ENCODE data around the gene CFTR.
A peak's percentile ranks its signal among the peaks of the same experiment; 100 is the strongest.

CFTR gene

DNA sequence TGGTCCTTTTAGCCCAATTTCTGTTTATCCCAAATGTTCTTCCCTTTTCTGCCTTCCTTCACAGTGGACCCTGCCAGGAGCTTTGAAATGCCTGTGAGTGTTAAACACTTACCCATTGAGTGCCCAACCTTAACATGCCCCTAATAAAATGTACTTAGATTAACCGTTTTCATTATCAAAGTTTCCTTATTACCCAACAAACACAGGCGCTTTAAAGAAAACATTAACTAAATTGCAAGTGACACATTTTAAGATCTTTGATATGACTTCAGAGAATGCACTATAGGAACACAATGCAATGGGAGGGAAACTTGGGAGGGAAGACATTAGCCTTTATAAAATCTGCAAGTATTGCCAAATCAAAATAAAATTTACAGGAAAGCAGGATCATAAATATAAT lies 177.0 kb downstream of the CFTR start:
- no peak for DNase-seq

DNA sequence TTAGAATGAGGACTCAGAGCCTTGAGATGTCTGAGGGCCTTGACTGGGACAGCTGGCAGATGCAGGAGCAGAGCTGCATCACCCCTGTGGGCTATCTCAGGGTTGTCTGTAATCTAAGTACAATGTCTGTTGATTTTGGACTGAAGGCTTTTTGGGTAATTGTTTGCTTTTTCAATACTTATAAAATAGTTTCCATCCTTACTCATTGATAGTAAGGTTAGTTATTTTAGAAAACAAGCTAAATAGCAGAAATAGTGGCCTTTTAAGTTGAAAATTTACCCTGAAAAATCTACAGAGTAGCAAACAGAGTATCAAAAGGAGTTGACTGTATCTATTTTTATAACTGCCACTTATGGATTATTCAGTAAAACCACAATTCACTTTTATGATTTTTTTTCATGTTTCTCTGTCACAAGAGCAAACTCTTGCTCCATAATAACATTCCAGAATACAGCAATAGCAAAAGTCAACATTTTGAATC lies 179.7 kb downstream of the CFTR start:
- no peak for DNase-seq

DNA sequence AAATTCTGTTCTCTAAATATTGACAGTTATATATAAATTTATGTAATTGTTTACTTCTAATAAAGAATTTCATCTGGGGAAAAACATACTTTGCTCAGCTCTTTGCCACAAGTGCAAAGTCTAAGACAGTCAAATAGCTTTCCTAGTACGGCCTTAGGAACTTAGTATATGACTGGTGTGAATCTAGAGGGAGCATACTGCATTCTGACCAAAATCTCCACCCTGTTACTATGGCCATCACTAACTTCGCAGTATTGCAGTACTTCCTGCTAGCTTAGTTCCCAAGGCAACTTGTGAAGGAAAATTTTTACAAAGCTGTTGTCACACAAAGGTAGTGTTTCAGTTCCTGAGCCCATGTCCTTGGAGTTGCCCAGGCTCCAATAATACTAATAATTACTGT lies 181.5 kb downstream of the CFTR start:
- no peak for DNase-seq

DNA sequence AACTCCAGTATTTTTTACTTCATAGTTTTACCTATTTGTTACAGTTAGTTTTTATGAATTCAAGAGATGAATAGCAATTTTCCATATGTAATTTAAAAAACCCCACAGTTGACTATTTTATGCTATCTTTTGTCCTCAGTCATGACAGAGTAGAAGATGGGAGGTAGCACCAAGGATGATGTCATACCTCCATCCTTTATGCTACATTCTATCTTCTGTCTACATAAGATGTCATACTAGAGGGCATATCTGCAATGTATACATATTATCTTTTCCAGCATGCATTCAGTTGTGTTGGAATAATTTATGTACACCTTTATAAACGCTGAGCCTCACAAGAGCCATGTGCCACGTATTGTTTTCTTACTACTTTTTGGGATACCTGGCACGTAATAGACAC lies 184.2 kb downstream of the CFTR start:
- DNase-seq, result no peak

DNA sequence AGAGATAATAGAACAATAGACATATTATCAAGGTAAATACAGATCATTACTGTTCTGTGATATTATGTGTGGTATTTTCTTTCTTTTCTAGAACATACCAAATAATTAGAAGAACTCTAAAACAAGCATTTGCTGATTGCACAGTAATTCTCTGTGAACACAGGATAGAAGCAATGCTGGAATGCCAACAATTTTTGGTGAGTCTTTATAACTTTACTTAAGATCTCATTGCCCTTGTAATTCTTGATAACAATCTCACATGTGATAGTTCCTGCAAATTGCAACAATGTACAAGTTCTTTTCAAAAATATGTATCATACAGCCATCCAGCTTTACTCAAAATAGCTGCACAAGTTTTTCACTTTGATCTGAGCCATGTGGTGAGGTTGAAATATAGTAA lies 185.5 kb downstream of the CFTR start:
- DNase-seq, result no peak

DNA sequence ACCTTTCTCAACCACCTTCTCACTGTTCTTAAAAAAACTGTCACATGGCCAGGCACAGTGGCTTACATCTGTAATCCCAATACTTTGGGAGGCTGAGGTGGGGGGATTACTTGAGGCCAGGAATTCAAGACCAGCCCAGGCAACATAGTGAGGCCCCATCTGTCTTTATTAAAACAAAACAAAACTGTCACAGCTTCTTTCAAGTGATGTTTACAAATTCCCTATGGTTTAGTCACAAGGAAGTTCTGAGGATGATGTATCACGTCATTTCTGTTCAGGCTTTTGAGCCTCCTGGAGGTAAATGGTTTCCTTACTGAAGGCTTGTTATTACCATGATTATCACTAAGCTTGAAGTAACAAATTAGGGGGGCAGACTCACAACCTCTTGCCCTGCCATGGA lies 186.2 kb downstream of the CFTR start:
- peak; percentile 62 for DNase-seq

DNA sequence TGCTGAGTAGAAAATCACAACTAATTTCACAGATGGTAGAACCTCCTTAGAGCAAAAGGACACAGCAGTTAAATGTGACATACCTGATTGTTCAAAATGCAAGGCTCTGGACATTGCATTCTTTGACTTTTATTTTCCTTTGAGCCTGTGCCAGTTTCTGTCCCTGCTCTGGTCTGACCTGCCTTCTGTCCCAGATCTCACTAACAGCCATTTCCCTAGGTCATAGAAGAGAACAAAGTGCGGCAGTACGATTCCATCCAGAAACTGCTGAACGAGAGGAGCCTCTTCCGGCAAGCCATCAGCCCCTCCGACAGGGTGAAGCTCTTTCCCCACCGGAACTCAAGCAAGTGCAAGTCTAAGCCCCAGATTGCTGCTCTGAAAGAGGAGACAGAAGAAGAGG lies 186.9 kb downstream of the CFTR start:
- DNase-seq, result no peak

DNA sequence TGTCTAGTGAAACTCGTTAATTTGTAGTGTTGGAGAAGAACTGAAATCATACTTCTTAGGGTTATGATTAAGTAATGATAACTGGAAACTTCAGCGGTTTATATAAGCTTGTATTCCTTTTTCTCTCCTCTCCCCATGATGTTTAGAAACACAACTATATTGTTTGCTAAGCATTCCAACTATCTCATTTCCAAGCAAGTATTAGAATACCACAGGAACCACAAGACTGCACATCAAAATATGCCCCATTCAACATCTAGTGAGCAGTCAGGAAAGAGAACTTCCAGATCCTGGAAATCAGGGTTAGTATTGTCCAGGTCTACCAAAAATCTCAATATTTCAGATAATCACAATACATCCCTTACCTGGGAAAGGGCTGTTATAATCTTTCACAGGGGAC lies 187.6 kb downstream of the CFTR start:
- DNase-seq, result no peak

DNA sequence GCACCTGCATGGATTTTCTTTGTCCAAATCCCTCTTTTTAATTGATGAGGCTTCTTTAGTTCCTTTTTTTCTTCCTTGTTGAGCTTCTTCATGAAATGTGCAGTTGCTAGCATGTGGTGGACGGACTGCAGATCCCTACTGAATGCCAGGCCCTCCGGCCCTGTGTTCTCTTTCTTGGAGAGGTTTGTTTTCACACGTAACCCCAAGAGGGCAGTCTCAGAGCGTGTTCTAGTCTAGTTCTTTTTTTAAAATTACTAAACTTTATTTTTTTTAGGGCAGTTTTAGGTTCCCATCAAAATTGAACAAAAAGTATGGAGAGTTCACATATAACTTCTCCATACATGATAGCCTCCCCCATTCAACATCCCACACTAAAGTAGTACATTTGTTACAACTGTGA lies 190.0 kb downstream of the CFTR start:
- no peak for DNase-seq

DNA sequence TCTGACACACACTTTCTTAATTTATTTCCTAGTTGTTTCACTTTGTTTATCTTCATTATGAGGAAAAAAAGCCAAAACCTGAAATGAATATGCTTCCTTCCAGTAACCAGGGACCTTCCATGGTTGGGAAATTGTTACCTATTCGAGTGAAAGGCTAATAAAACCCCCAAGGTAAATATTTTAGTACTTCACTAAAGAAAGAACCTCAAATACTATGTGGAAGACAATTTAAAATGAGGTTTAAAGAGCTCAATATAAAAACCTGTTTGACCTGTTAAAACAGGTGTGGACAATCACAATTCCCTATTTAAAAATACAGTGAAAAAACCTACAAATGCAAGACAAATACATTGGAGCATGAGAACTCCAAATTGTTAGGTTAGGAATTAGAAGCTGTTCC lies 192.6 kb downstream of the CFTR start:
- DNase-seq, result no peak

DNA sequence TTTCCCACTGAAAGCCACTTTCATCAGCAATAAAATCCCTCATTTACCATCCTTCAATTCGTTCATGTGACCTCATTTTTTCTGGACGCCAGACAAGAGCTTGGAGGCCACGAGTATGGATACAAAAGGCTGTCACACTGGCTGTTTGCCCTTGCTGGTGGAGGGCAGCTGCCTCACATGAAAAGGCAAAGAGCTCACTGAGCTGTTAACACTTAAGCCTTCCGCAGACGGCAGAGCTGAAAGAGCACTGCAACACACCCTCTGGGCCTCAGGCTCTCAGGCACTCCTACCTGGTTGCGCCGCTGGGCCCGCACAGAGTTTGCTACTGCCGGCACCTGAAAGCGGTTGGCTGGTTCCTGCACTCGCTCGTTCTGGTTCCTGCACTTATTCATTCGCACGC lies 193.5 kb downstream of the CFTR start:
- DNase-seq, result peak; percentile 90

DNA sequence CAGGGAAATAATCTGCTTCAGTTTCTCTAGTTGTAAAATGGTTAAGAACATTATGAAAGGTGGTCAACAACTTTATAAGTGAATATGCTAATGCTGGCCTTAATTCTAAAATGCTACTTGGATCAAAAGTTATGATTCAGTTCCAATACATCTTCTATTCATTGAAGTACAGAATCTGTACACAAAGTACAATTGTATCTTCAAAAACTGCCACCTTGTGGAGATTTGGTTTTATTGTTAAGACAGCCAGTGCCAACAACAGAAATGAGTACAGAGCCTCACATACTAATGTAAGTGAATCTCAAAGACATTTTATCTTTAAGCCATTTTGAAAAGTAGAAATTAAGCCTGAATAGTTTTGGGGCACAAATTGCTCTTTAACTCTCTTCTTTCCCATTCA lies 194.0 kb downstream of the CFTR start:
- no peak for DNase-seq

DNA sequence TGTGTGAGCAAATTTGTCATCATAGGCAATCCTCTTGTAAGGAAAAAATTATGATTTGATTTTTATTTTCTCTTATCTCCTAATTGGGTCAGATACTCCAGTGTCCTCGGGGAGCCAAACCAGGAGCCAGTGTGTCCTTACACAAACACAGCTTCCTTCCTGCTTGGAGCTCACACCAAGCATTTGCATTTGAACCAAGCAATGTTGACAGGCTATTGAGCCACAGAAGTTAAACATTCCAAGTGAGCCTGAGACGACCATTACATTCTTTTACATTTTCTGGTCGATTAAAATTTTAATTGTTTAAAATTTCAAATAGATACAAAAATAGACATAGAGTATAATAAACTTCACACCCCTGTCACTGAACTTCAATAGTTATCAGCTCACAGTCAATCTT lies 194.8 kb downstream of the CFTR start:
- no peak for DNase-seq

DNA sequence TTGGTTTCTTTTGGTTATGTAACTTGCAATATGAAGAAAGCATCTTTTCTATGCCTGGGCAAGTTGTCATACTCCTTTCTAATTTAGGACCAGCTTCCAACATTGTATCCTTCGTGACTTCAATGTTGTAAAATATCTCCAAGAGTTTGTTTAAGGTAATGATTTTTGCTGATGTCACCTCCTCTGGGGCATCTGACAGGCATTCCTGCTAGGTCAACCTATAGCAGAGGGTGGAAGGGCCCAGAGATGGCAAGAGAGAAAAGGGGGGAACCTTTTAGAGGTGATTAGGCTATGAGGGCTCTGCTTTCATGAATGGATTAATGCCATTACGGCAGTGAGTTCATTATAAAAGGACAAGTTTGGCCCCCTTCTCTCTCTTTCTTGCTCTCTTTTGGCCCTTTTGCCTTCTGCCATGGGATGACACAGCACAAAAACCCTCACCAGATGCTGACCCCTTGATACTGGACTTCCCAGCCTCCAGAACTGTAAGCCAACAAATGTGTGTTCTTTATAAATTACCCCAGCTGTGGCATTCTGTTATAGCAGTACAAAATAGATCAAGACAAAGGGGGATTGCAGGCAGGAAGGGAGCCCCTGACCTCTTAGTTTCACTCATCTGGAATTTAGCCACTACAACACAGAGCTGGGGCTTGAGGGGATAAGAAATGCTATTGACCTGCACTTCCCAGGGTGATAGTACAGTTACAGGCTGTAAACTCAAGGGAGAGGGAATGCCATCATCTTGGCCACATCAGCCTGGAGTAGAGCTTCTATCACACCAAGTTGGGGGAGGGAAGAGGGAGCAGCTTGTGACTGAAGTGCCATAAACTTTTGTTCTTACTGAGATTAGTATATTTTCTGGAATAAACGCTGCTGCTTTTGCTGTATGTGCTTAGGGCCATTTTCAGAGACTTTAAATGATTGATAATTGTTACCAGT lies 195.9 kb downstream of the CFTR start:
- no peak for DNase-seq

DNA sequence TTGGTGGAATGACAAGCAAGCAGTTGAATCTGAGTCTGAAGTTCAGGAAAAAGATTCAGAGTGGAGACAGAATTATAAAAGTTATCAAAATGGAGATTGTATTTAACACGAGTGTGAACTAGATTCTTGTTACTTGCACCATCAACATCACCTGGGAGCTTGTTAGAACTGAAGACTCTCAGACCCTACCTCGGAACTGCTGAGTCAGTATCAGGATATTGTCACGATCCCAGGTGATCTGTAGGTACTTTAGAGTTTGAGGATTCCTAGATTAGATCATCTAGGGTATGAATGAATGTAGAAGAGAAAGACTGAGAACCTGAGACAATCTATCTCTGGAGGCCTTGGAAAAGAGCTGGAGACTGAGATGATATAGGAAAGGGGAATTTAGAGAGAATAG lies 199.3 kb downstream of the CFTR start:
- no peak for DNase-seq

DNA sequence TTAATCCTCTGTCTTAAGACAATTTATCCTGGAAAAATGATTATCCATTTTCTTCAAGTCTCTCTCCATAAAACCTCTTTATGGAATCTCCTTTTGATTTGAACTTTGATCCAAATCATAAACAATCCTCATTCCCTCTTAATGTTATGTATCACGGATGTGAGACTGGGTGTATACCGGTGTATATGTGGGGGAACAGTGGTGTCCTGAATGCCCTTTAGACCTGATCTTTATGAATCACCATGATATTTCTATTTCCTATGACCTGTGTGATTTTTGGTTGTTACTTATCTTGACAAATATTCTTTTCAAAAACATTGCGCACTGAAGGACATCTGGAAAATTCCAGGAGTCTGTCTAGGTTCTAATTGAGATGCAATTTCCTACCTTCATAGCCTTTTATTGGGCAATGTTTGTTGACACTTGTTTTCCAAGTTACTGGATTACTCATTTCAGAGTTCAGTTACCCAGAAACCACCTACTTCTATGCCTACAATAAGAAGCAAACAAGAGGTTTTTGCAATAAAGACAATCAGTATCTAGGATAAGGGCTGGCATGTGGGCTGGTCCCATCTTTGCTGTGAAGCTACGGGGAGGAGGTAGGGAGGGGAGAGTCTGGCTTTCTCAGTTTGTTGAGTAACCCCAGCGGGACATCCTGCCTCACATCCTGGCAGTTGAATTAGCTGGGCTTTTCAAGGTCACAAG lies 203.0 kb downstream of the CFTR start:
- DNase-seq, result no peak

DNA sequence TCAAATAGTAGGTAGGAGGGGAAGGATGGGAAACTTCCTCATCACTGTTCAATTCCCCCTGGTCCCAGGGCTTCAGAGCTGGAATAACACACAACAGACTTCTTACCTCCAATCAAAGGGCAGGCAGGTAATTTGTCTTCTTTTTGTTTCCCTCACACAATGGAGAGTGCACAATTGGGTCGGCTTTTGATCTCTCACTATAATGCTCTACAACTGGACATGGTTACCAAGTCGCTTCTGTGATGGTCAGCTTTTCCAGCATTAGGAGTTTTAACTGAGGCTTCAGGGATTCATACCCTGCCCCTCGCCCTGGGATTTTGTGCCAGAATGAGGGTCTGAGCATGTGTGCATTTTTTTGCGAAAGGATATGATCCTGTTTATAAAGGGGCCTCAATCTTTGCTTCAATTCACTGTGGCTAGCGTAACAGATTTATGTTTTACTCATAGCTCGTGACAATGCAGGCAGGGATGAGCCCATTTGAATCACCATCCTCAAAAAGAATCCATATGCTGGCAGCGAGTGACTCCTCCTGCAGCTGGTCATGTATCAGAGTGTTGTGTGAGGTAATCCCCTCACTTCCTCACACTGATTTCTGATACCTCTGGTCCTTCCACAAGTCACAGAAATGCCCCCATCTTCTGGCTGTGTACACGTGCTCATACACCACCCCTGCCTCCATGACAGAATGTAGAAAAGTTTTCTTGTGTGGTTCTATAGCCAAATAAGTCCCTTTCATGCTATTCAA lies 203.8 kb downstream of the CFTR start:
- DNase-seq, result no peak

DNA sequence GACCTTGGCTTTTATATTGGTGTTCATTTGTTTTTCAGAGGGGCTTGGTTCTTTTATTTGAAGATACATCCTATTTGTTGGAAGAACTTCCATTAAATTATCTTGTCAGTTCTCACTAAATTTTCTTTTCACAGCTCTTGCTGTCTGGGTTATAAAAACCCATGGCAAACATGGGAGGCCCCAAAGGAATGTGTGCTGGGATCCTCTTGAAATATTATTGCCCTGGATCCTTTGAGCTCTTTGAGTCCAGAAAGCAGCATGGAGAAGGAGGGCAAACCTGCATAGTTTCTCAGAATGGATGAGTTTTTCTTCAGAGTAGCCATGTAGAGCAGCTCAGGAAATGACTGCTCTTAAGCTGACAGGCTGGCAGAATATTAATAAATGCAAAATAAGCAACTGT lies 206.0 kb downstream of the CFTR start:
- no peak for DNase-seq

DNA sequence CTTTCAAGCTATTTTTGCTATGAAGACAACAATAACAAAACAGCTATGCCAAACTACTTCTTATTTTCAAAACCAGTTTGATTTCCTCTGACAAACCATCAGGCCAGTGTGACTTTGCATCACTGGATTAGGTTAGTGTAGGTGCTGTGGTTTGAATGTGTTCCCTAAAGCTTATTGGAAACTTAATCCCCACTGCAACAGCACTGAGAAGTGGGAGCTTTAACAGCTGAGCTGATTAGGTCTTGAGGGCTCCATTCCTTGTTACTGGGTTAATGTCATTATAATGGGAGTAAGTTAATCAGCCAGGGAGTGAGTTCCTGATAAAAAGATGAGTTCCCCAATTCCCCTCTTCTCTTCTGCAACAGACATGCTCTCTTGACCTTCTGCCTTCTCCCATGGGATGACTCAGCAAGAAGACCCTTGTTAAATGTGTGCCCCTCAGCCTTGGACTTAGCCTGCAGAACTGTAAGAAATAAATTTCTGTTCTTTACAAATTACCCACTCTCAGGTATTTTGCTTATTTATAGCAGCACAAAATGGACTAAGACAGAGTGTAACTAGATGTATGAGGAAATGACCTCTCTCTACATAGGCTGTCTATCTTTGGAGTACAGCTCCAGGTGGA lies 206.6 kb downstream of the CFTR start:
- DNase-seq, result no peak

DNA sequence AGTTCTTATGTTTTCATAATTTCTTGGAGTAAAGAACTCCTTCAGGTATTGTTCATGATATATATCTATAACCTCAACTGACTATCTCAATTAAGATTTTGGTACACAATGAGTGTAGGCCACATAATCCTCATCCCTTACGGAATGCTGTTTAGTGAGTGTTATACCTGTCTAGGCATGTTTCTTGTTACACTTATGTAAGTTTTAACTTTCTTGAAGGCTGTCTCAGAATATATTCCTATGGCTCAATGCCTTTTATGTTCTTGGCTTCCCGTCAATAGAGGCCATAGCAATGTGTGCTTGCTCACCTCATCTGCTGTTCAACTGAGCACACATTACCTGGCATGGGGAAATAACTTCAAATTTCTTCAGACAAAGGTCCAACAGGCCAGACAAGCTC lies 208.3 kb downstream of the CFTR start:
- DNase-seq, result no peak

DNA sequence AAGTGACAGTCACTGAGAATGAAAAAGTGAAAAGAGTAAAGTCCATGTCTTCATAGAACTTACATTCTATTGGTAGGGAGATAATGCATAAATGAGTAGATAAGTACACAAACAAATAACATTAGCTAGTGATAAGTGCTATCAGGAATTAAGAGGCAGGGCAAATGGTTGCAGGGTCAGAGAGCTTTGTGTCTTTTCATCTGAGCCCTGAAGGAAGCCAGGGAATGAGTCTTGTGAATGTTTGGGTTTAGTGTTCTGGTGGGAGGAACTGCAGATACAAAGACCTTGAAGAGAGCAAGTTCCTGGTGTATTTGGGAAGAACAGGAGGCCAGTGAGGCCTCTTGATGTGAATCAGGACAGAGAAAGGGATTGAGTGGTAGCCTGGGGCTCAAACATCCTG lies 209.6 kb downstream of the CFTR start:
- DNase-seq, result no peak

DNA sequence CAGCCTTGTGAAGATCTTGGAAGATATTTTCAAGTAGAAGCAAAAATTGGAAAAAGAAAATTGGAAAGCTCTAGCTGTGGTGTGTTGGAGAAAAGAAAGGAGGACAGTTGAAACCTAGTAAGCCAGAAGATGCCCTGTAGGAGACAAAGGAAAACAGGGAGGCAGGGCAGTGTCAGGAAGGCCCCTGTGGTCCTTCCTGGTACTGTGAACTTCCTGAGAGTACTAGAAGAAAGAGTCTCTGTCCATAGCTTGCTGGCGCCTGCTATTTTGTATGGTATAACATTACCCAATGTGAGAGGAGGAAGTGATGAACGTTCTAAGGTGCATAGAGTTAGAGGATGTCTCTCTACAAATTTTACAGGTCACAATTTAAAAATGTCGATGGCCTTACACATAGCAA lies 210.3 kb downstream of the CFTR start:
- DNase-seq, result no peak

DNA sequence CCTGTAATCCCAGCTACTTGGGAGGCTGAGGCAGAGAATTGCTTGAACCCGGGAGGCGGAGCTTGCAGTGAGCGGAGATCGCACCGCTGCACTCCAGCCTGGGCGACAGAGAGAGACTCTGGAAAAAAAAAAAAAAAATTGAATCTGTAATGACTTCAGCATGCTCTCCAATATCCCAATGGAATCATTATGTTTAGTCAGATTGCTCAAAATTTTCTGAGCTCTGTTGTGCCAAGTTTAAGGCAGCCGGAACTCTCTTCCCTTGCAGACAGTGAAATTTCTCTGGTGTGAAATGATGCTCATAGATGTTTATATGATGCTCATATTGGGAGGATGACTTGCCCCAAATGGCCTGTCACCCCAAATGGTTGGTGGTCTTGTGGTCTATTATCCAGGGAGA lies 212.5 kb downstream of the CFTR start:
- no peak for DNase-seq

All from islet precursor cell (in vitro differentiated cells).